CD4-positive, alpha-beta T cell treated with Interleukin-17A for 1 hour (primary cell): Measurements from ENCODE around the gene GRIP1.

Experiments used
- DNase-seq: peaks from one replicate; pipeline ENCODE4 v3.0.0-alpha.2; 2020

The GRIP1 gene

GRCh38 chr12:66688846-66689439 is 10.1 kb upstream of the GRIP1 start:
- peak; percentile 33 for DNase-seq

GRCh38 chr12:66684222-66684621 is 5.3 kb upstream of the GRIP1 start:
- no peak for DNase-seq

- no peak for DNase-seq
Observed at GRCh38 chr12:66683822-66684221, 4.9 kb upstream of the GRIP1 start.

- DNase-seq, result no peak
Observed at GRCh38 chr12:66683073-66683472, 4.2 kb upstream of the GRIP1 start.

GRCh38 chr12:66679461-66680084 is 697 bp upstream of the GRIP1 start:
- DNase-seq, result no peak

GRCh38 chr12:66676241-66676640 is 2.6 kb downstream of the GRIP1 start:
- DNase-seq, result no peak

GRCh38 chr12:66674495-66675122 is 4.3 kb downstream of the GRIP1 start:
- DNase-seq, result no peak

- DNase-seq, result no peak
Observed at GRCh38 chr12:66669541-66669940, 9.3 kb downstream of the GRIP1 start.

GRCh38 chr12:66668311-66668710 is 10.6 kb downstream of the GRIP1 start:
- DNase-seq, result no peak

GRCh38 chr12:66667906-66668305 is 11.0 kb downstream of the GRIP1 start:
- no peak for DNase-seq

GRCh38 chr12:66666481-66666880 is 12.4 kb downstream of the GRIP1 start:
- no peak for DNase-seq

GRCh38 chr12:66665435-66665985 is 13.4 kb downstream of the GRIP1 start:
- no peak for DNase-seq

GRCh38 chr12:66664076-66664475 is 14.8 kb downstream of the GRIP1 start:
- no peak for DNase-seq

- no peak for DNase-seq
Observed at GRCh38 chr12:66663611-66664010, 15.3 kb downstream of the GRIP1 start.

- DNase-seq, result no peak
Observed at GRCh38 chr12:66662729-66663128, 16.1 kb downstream of the GRIP1 start.

GRCh38 chr12:66662179-66662578 is 16.7 kb downstream of the GRIP1 start:
- no peak for DNase-seq

GRCh38 chr12:66661357-66661756 is 17.5 kb downstream of the GRIP1 start:
- DNase-seq, result no peak

- DNase-seq, result no peak
Observed at GRCh38 chr12:66653796-66654195, 25.1 kb downstream of the GRIP1 start.

GRCh38 chr12:66648033-66648735 is 30.7 kb downstream of the GRIP1 start:
- no peak for DNase-seq

- DNase-seq, result no peak
Observed at GRCh38 chr12:66647034-66647691, 31.7 kb downstream of the GRIP1 start.

GRCh38 chr12:66644151-66644550 is 34.7 kb downstream of the GRIP1 start:
- no peak for DNase-seq

GRCh38 chr12:66640691-66641460 is 38.0 kb downstream of the GRIP1 start:
- no peak for DNase-seq
